SU-DHL-6 (cell line): ENCODE measurements around the gene VWA8.

Source experiments
- H2AFZ ChIP-seq: fragments of 200-600 bp; sonication (generic); 2 replicates; pipeline ENCODE4 v1.6.1; 2014; ENCODE audit warnings: low read depth, mild to moderate bottlenecking, moderate library complexity, mixed read lengths, antibody characterized with exemption, low read length; ENCODE audit not compliant: severe bottlenecking
- H3F3A ChIP-seq: fragments of 200-600 bp; shearing (Covaris generic); 2 replicates; pipeline ENCODE4 v1.6.0; 2016; ENCODE audit warnings: antibody characterized with exemption, mild to moderate bottlenecking; ENCODE audit not compliant: insufficient read depth
- H3K27ac ChIP-seq: fragments of 200-600 bp; sonication (generic); 2 replicates; pipeline ENCODE4 v1.5.1; 2016; ENCODE audit warnings: low read depth, mild to moderate bottlenecking, low read length, moderate library complexity, mixed read lengths
- H3K27me3 ChIP-seq: fragments of 200-600 bp; sonication (generic), shearing (Covaris generic); 2 replicates; pipeline ENCODE4 v1.6.0; 2014; ENCODE audit warnings: mild to moderate bottlenecking, low read length
- H3K36me3 ChIP-seq: fragments of 200-600 bp; sonication (generic); 2 replicates; pipeline ENCODE4 v1.6.1; 2014; ENCODE audit warnings: mild to moderate bottlenecking, low read length, mixed read lengths
- H3K4me2 ChIP-seq: fragments of 300-600, 200-600 bp; shearing (Covaris generic), sonication (generic); 2 replicates; pipeline ENCODE4 v1.6.0; 2014; ENCODE audit warnings: low read length, low read depth, mild to moderate bottlenecking; ENCODE audit not compliant: poor library complexity, severe bottlenecking
- H3K4me3 ChIP-seq: fragments of 200-600 bp; sonication (generic); 2 replicates; pipeline ENCODE4 v1.5.1; 2014; ENCODE audit warnings: antibody characterized with exemption, low read length, mild to moderate bottlenecking, mixed read lengths; ENCODE audit not compliant: insufficient read depth, poor library complexity, severe bottlenecking
- H3K79me2 ChIP-seq: fragments of 200-600 bp; sonication (generic); 2 replicates; pipeline ENCODE4 v1.6.1; 2014; ENCODE audit warnings: mild to moderate bottlenecking, low read length, moderate library complexity; ENCODE audit not compliant: insufficient read depth
- H3K9ac ChIP-seq: fragments of 200-600 bp; sonication (generic); 2 replicates; pipeline ENCODE4 v1.7.0; 2014; ENCODE audit warnings: mild to moderate bottlenecking, low read length
- H3K9me2 ChIP-seq: fragments of 200-600 bp; sonication (generic); replicated peaks from 2 replicates; pipeline ENCODE4 v1.6.1; 2014; ENCODE audit warnings: low read length; ENCODE audit not compliant: insufficient read depth
- H3K9me3 ChIP-seq: fragments of 200-600 bp; sonication (generic); 2 replicates; pipeline ENCODE4 v1.6.1; 2014; ENCODE audit warnings: low read length, mixed read lengths; ENCODE audit not compliant: insufficient read depth
- H4K20me1 ChIP-seq: fragments of 200-600 bp; sonication (generic); 2 replicates; pipeline ENCODE4 v1.6.1; 2014; ENCODE audit warnings: low read depth, mild to moderate bottlenecking, antibody characterized with exemption, low read length, moderate library complexity, mixed read lengths
- CTCF ChIP-seq: fragments of 200-600 bp; sonication (generic); IDR thresholded peaks from one replicate; pipeline ENCODE4 v1.5.1; 2017; ENCODE audit warnings: antibody characterized with exemption, mild to moderate bottlenecking, low read length, moderate library complexity; ENCODE audit not compliant: insufficient read depth, poor library complexity, severe bottlenecking
- EZH2phosphoT487 ChIP-seq: fragments of 200-600 bp; sonication (generic), shearing (Covaris generic); conservative IDR thresholded peaks from 2 replicates; pipeline ENCODE4 v1.6.1; 2018; ENCODE audit warnings: mild to moderate bottlenecking, antibody characterized with exemption, low read length, moderate library complexity, mixed read lengths

Gene VWA8

GRCh38 chr13:41563341-41563983 is 397.4 kb downstream of the VWA8 start:
- Histone ChIP-seq H3F3A (no peaks in the 10 kb centered on the region), H3K79me2 (no peaks in the 10 kb centered on the region), H2AFZ (no peak overlapping the region), H3K9ac (no peak overlapping the region), H3K9me3 (no peaks in the 10 kb centered on the region), H3K4me2 (no peak overlapping the region), H3K4me3 (no peak overlapping the region), H3K36me3 (no peaks in the 10 kb centered on the region), H3K9me2 (no peaks in the 10 kb centered on the region), H3K27me3 (no peaks in the 10 kb centered on the region), H3K27ac (no peak overlapping the region), H4K20me1 (no peaks in the 10 kb centered on the region)
- TF ChIP-seq EZH2phosphoT487 = no peak
- no peak for TF ChIP-seq CTCF

GRCh38 chr13:41562541-41563178 is 398.2 kb downstream of the VWA8 start:
- H2AFZ ChIP-seq = no peak overlapping the region
- no peak overlapping the region for H3K4me2 ChIP-seq
- H3F3A ChIP-seq = no peaks in the 10 kb centered on the region
- TF ChIP-seq EZH2phosphoT487 (no peak), CTCF (no peak)
- no peaks in the 10 kb centered on the region for H3K36me3 ChIP-seq
- H3K27me3 ChIP-seq = no peaks in the 10 kb centered on the region
- H3K4me3 ChIP-seq = no peak overlapping the region
- no peaks in the 10 kb centered on the region for H4K20me1 ChIP-seq
- H3K9ac ChIP-seq = no peak overlapping the region
- no peaks in the 10 kb centered on the region for H3K9me3 ChIP-seq
- H3K79me2 ChIP-seq = no peaks in the 10 kb centered on the region
- no peak overlapping the region for H3K27ac ChIP-seq
- H3K9me2 ChIP-seq = no peaks in the 10 kb centered on the region

- Histone ChIP-seq H3K79me2 (no peaks in the 10 kb centered on the region), H3F3A (no peaks in the 10 kb centered on the region), H3K4me2 (no peak overlapping the region), H3K4me3 (no peak overlapping the region), H3K27ac (no peak overlapping the region), H2AFZ (no peak overlapping the region), H3K9ac (no peak overlapping the region), H4K20me1 (no peaks in the 10 kb centered on the region), H3K27me3 (no peaks in the 10 kb centered on the region), H3K9me3 (no peaks in the 10 kb centered on the region), H3K9me2 (no peaks in the 10 kb centered on the region), H3K36me3 (no peaks in the 10 kb centered on the region)
- no peak for TF ChIP-seq CTCF
- TF ChIP-seq EZH2phosphoT487 = no peak
Observed at GRCh38 chr13:41562083-41562482, 398.8 kb downstream of the VWA8 start.
